OCI-LY7 (cell line): ENCODE data around the gene ATP6AP1. TPM values are rescaled to one million over a fixed set of nuclear protein-coding genes. Genes with fewer than 3 reads are reported as not detected.

Source experiments
- BruUV-seq: library from RNA; stranded (reverse); fragments of 400-500 nt; replicated peaks from 2 replicates; lab custom pipeline; 2021; lab: Mats Ljungman, UMichigan
- CTCF ChIA-PET: fragments of 300-600 bp; sonication (Branson Sonifier 250); formaldehyde crosslinking; loops from one replicate; lab custom pipeline; 2022; ENCODE audit warnings: antibody characterized with exemption; ENCODE audit not compliant: unreplicated experiment; lab: Charles Lee
- POLR2A ChIA-PET: fragments of 300-600 bp; sonication (Branson Sonifier 250); formaldehyde crosslinking; loops from one replicate; lab custom pipeline; 2022; ENCODE audit warnings: antibody characterized with exemption; lab: Charles Lee
- DNase-seq: peaks from one replicate; pipeline ENCODE4 v3.0.0-alpha.2; 2015; ENCODE audit warnings: low spot score
- H2AFZ ChIP-seq: fragments of 200-600 bp; sonication (generic), shearing (Covaris generic); 2 replicates; pipeline ENCODE4 v1.6.1; 2014; ENCODE audit warnings: mild to moderate bottlenecking, antibody characterized with exemption, low read length, moderate library complexity
- H3K27ac ChIP-seq: fragments of 200-600 bp; sonication (generic); 2 replicates; pipeline ENCODE4 v1.5.1; 2014; ENCODE audit warnings: mixed run types, low read depth, mild to moderate bottlenecking, moderate library complexity, low read length, inconsistent platforms; ENCODE audit not compliant: poor library complexity, severe bottlenecking
- H3K36me3 ChIP-seq: fragments of 200-600 bp; sonication (generic); 2 replicates; pipeline ENCODE4 v1.6.1; 2014; ENCODE audit warnings: mild to moderate bottlenecking, antibody characterized with exemption, low read length, moderate library complexity, mixed read lengths; ENCODE audit not compliant: insufficient read depth
- H3K4me1 ChIP-seq: fragments of 200-600 bp; sonication (generic); 2 replicates; pipeline ENCODE4 v1.5.1; 2014; ENCODE audit warnings: mild to moderate bottlenecking, low read length; ENCODE audit not compliant: insufficient read depth, poor library complexity, severe bottlenecking
- H3K4me2 ChIP-seq: fragments of 200-600 bp; sonication (generic); 2 replicates; pipeline ENCODE4 v1.6.1; 2014; ENCODE audit warnings: mild to moderate bottlenecking, low read length
- H3K4me3 ChIP-seq: fragments of 200-600 bp; sonication (generic); 2 replicates; pipeline ENCODE4 v1.5.1; 2014; ENCODE audit warnings: mild to moderate bottlenecking, low read depth, low read length; ENCODE audit not compliant: poor library complexity, severe bottlenecking
- H3K79me2 ChIP-seq: fragments of 200-600 bp; sonication (generic); 2 replicates; pipeline ENCODE4 v1.6.1; 2016; ENCODE audit warnings: low read depth, mild to moderate bottlenecking, low read length, moderate library complexity, mixed read lengths; ENCODE audit not compliant: insufficient read depth
- H3K9me2 ChIP-seq: fragments of 200-600 bp; sonication (generic); 2 replicates; pipeline ENCODE4 v1.6.1; 2016; ENCODE audit warnings: mild to moderate bottlenecking, low read length, mixed read lengths; ENCODE audit not compliant: insufficient read depth
- H3K9me3 ChIP-seq: fragments of 200-600 bp; sonication (generic); 2 replicates; pipeline ENCODE4 v1.6.1; 2014; ENCODE audit warnings: mild to moderate bottlenecking, mixed run types, low read length, mixed read lengths
- H4K20me1 ChIP-seq: fragments of 200-600 bp; sonication (generic); 2 replicates; pipeline ENCODE4 v1.6.1; 2014; ENCODE audit warnings: mild to moderate bottlenecking, antibody characterized with exemption, low read length, moderate library complexity, mixed read lengths; ENCODE audit not compliant: insufficient read depth
- EZH2phosphoT487 ChIP-seq: fragments of 200-600 bp; sonication (generic); IDR thresholded peaks from 2 replicates; pipeline ENCODE4 v1.6.1; 2018; ENCODE audit warnings: low read depth, borderline replicate concordance, mild to moderate bottlenecking, mixed run types, antibody characterized with exemption, low read length, moderate library complexity, mixed read lengths
- intact Hi-C: fragments of 100-400 bp; cut with micrococcal nuclease; formaldehyde crosslinking; loops from one replicate; pipeline ENCODE4 v1.10.0; 2022; ENCODE audit not compliant: unreplicated experiment
- total RNA-seq, 2 experiments: library from RNA; depleted of rRNA in 1 of 2; stranded (reverse); fragments of >200 nt in 1 of 2; shearing (Covaris generic) in 1 of 2; gene quantifications; 2 replicates each; pipeline ENCODE4 v1.2.3, GENCODE V29; 2014 to 2022
- TF ChIP-seq, protein P1 (sequence below): fragments of 200-600 bp; sonication (generic); conservative IDR thresholded peaks from 2 replicates; pipeline ENCODE4 v1.5.1; 2014; ENCODE audit warnings: mild to moderate bottlenecking, antibody characterized with exemption, low read length, moderate library complexity, mixed read lengths

ATP6AP1 gene
- total RNA-seq, 2 experiments from 2014 or later, result 26.4 to 39.5 TPM

DNA sequence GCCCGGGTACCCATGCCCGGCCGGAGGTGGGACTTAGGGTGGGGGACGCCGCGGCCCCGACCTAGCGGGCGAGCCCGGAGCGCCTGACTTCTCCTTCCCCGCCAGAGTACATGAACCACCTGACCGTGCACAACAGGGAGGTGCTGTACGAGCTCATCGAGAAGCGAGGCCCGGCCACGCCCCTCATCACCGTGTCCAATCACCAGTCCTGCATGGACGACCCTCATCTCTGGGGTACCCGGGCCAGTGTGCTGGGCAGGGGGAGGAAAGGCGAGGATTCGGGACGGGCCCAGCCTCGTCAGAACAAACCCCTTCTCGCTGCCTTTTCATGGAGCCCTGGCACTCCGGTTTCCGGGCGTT lies 16.5 kb upstream of the ATP6AP1 start:
- no peaks in the 10 kb centered on the region for H4K20me1 ChIP-seq
- intact Hi-C loops, result loop anchor here (1.0 to 5.0 kb wide), 2 partner anchors 24 to 70 kb away; no protein-coding TSS in a partner anchor
- H3K27ac ChIP-seq, result peak overlapping the region; percentile 80
- H3K4me1 ChIP-seq, result peaks cover 24% of the 10 kb centered on the region
- peak overlapping the region; percentile 91 for H3K4me3 ChIP-seq
- POLR2A ChIA-PET, result interaction anchor here (0.6 to 1.3 kb wide), 8 partner anchors 9 to 114 kb away, joined by 3 to 7 read pairs (median 3); partner anchors contain the start of genes RPL10 and SLC10A3
- DNase-seq, result peak; percentile 66
- no peaks in the 10 kb centered on the region for H3K9me3 ChIP-seq
- peak overlapping the region; percentile 10; the same call in 1 of the 2 replicates for H2AFZ ChIP-seq
- no peaks in the 10 kb centered on the region for H3K9me2 ChIP-seq
- peaks cover 14% of the 10 kb centered on the region for H3K36me3 ChIP-seq
- TF ChIP-seq, protein P1, sequence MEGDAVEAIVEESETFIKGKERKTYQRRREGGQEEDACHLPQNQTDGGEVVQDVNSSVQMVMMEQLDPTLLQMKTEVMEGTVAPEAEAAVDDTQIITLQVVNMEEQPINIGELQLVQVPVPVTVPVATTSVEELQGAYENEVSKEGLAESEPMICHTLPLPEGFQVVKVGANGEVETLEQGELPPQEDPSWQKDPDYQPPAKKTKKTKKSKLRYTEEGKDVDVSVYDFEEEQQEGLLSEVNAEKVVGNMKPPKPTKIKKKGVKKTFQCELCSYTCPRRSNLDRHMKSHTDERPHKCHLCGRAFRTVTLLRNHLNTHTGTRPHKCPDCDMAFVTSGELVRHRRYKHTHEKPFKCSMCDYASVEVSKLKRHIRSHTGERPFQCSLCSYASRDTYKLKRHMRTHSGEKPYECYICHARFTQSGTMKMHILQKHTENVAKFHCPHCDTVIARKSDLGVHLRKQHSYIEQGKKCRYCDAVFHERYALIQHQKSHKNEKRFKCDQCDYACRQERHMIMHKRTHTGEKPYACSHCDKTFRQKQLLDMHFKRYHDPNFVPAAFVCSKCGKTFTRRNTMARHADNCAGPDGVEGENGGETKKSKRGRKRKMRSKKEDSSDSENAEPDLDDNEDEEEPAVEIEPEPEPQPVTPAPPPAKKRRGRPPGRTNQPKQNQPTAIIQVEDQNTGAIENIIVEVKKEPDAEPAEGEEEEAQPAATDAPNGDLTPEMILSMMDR, result no peak
- TF ChIP-seq EZH2phosphoT487, result no peak
- CTCF ChIA-PET, result no interaction called here
- no peaks in the 10 kb centered on the region for H3K79me2 ChIP-seq
- BruUV-seq, result no TSS peak
- peak overlapping the region; percentile 92 for H3K4me2 ChIP-seq

DNA sequence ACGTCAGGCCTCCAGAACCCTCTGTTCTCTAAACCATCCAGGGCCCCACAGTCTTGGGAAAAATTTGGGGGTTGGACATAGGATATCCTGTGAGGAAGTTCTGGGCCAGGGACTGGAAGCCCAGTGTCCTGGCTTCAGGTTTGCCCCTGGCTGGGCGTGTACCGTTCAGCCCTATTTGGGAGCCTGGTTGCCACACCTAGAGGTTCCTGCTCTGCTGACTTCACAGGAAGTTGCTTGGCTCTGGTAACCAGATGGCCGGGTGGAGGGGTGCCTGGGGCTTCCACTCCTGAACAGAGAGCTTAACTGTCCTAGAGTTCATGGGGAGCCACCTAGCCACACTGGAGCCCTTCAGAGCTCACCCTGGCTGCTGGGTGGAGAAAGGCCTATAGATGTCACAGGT lies 16.0 kb upstream of the ATP6AP1 start:
- H3K4me3 ChIP-seq, result peak overlapping the region; percentile 91
- POLR2A ChIA-PET, result interaction anchor here (1.0 to 1.3 kb wide), 7 partner anchors 8 to 124 kb away, joined by 3 to 7 read pairs (median 3); partner anchors contain the start of gene SLC10A3
- CTCF ChIA-PET, result no interaction called here
- H3K36me3 ChIP-seq, result peaks cover 14% of the 10 kb centered on the region
- peak overlapping the region; percentile 92 for H3K4me2 ChIP-seq
- intact Hi-C loops, result loop anchor here (1.0 to 5.0 kb wide), 2 partner anchors 24 to 70 kb away; no protein-coding TSS in a partner anchor
- peaks cover 24% of the 10 kb centered on the region for H3K4me1 ChIP-seq
- BruUV-seq, result no TSS peak
- TF ChIP-seq EZH2phosphoT487, result no peak
- TF ChIP-seq, protein P1, result no peak
- peak overlapping the region; percentile 80 for H3K27ac ChIP-seq
- no peaks in the 10 kb centered on the region for H3K9me2 ChIP-seq
- DNase-seq, result peak; percentile 66
- H2AFZ ChIP-seq, result peak overlapping the region; percentile 10; the same call in 1 of the 2 replicates
- H4K20me1 ChIP-seq, result no peaks in the 10 kb centered on the region
- no peaks in the 10 kb centered on the region for H3K9me3 ChIP-seq
- H3K79me2 ChIP-seq, result no peaks in the 10 kb centered on the region

- H3K36me3 ChIP-seq, result peaks cover 14% of the 10 kb centered on the region
- no peaks in the 10 kb centered on the region for H3K9me2 ChIP-seq
- ChIA-PET CTCF (no interaction called here), POLR2A (interaction anchor here (0.6 to 1.3 kb wide), 3 partner anchors 14 to 123 kb away, joined by 3 to 4 read pairs (median 4); no protein-coding TSS in a partner anchor)
- H3K79me2 ChIP-seq, result no peaks in the 10 kb centered on the region
- peak overlapping the region; percentile 91 for H3K4me3 ChIP-seq
- intact Hi-C loops, result loop anchor here (5.0 kb wide), 1 partner anchor 69 kb away; no protein-coding TSS in a partner anchor
- no peaks in the 10 kb centered on the region for H3K9me3 ChIP-seq
- no peak overlapping the region for H2AFZ ChIP-seq
- peak overlapping the region; percentile 80 for H3K27ac ChIP-seq
- H3K4me1 ChIP-seq, result peaks cover 24% of the 10 kb centered on the region
- TF ChIP-seq, protein P1, result no peak
- no peak for TF ChIP-seq EZH2phosphoT487
- no TSS peak for BruUV-seq
- DNase-seq, result no peak
- no peaks in the 10 kb centered on the region for H4K20me1 ChIP-seq
- H3K4me2 ChIP-seq, result peak overlapping the region; percentile 92; the same call in 1 of the 2 replicates
Measured at GRCh38 chrX:154413142-154413541, 15.3 kb upstream of the ATP6AP1 start.
